Stimulated activated CD8-positive, alpha-beta memory T cell treated with anti-CD3 and anti-CD28 coated beads, Interleukin-7, amount 100 ng/mL, for 4 hours (primary cell): ENCODE results near the gene STEAP1B.
"Not testable (repeated sequence)": the region's sequence is repeated elsewhere in the genome, so short reads cannot be mapped to it uniquely, and the experiment has no call there.

Experiments
- DNase-seq, 2 donors: peaks; one replicate each; pipeline ENCODE4 v3.0.0-alpha.2; 2020; ENCODE audit warnings: low read depth in 2 of 2

STEAP1B gene

DNA sequence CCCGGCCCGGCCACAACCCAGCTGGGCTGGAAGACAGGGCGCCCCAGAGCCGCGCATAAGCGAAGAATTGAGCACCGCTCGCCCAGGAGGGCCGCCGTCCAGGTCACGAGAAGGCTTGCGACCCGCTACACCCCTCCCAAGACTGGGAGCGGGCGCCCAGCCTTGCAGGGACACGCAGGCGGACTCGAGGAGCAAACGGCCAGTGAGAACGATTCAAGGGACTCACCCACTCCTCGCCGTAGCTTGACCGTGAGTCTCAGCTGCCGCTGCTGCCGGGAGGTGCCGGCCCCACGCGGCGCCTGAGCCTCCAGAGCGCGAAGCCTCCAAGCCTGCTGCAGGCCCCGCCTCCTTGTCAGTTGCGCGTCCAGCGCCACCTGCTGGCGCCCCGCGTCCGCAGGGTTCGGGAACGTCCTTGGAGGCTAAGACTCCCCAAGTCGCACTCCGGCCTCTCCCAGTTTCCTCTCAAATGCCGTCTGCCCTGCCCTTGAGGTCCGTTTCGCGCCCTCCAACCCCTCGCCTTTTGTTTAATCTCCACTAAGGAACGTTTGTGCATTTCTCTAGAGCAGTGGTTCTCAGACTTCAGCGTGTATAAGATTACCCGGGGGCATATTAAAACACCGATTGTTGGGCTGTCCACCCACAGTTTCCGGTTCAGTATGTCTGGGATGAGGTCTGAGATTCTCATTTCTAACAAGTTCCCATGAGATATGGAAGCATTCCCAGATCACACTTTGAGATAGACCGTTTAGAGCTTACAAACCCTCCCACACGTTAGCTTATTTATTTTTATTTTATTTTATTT, at the start of gene STEAP1B:
TSS of gene STEAP1B (minus strand) at position 301 of the 802 bp plus-strand sequence. CDS start 5,333 bp downstream, outside the sequence.
- DNase-seq, result peak; percentile 52 to 68

DNA sequence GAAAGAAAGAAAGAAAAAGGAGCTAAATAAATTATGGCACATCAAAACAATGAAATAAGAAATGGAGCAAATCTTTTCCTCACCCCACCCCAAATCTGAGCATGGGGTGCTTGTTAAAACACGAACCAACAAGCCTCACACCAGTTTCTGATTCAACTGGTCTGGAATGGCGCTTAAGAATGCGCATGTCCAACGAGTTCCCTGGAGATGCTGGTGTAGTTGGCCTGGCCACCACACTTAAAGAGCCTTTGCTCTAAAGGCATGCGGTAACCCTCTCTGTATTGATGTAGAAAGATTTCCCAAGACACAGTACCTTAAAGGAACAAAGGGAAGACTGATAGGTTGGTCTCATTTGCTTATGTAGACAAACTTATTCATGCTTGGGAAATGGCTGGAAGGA, 49.1 kb upstream of the STEAP1B start:
- DNase-seq, result no peak

- no peak for DNase-seq
Measured at GRCh38 chr7:22548313-22548712, 48.3 kb upstream of the STEAP1B start.

GRCh38 chr7:22546769-22547168, 46.8 kb upstream of the STEAP1B start:
- DNase-seq, result no peak

GRCh38 chr7:22545529-22545928, 45.5 kb upstream of the STEAP1B start:
- DNase-seq, result no peak

GRCh38 chr7:22544245-22544644, 44.3 kb upstream of the STEAP1B start:
- DNase-seq, result no peak

- DNase-seq, result no peak
Measured at GRCh38 chr7:22543169-22543568, 43.2 kb upstream of the STEAP1B start.

DNA sequence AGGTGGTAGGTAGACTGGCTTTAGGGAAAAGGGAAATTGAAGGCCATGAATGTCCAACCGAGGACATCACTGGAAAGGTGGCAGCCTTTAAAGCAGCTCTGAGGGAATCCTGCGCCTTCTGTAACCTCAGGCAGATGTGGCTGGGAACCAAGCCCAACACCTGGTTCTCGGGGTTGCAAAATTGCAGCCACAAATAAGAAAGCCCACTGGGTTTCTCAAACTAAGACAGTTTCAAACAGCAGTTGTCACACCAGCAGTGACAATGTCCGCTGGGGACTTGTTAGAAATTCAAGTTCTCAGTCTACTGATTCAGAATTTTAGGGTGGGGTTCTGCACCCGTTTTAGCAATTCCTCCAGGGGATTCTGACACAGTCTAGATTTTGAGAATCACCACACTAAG, 42.7 kb upstream of the STEAP1B start:
- DNase-seq, result no peak

DNA sequence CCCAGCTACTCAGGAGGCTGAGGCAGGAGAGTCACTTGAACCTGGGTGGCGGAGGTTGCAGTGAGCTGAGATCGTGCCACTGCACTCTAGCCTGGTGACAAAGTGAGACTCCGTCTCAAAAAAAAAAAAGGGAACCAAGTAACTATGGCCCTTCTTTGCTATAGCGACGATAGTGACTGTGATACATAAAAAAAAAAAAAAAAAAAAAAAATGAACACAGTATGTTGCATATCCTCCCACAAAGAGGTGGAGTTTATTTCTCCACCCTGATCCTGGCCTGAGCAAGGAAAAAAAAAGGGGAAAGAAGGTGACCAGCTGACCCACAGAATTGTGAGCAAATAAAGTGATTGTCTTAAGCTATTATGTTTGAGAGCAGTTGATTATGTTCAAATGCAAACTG, 42.3 kb upstream of the STEAP1B start:
- no peak for DNase-seq

GRCh38 chr7:22541789-22542188, 41.8 kb upstream of the STEAP1B start:
- DNase-seq, result no peak

DNA sequence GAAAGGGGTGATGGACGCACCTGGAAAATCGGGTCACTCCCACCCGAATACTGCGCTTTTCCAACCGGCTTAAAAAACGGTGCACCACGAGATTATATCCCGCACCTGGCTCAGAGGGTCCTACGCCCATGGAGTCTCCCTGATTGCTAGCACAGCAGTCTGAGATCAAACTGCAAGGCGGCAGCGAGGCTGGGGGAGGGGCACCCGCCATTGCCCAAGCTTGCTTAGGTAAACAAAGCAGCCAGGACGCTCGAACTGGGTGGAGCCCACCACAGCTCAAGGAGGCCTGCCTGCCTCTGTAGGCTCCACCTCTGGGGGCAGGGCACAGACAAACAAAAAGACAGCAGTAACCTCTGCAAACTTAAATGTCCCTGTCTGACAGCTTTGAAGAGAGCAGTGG, 28.5 kb upstream of the STEAP1B start:
- not testable (repeated sequence) for DNase-seq

DNA sequence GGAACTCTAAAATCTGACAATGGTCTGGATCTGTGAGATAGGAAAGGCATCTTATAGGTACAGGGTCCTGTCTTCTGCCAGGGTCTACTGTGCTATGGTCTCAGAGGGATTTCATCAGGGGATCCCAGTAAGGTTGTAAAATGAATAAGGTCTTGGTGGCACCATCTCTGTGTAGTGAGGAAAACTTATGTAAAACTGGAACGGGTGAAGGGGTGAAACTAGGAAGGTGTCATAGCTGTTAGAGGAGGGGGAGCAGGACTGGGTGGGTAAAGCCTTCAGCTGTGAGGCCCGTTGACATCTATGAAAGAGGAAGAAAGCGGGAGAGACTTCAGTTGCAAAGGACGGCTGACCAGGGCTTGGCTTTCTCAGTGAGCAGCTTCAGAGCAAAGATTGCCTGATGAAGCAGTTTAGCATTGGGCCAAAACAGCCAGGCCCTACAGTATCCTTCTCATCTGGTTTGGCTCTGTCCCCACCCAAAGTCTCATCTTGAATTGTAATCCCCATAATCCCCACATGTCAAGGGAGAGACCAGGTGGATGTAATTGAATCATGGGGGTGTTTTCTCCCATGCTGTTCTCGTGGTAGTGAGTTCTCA, 24.5 kb upstream of the STEAP1B start:
- DNase-seq, result not testable (repeated sequence)

GRCh38 chr7:22523478-22524352, 23.7 kb upstream of the STEAP1B start:
- not testable (repeated sequence) for DNase-seq

- DNase-seq, result not testable (repeated sequence)
Measured at GRCh38 chr7:22519560-22519959, 19.6 kb upstream of the STEAP1B start.

DNA sequence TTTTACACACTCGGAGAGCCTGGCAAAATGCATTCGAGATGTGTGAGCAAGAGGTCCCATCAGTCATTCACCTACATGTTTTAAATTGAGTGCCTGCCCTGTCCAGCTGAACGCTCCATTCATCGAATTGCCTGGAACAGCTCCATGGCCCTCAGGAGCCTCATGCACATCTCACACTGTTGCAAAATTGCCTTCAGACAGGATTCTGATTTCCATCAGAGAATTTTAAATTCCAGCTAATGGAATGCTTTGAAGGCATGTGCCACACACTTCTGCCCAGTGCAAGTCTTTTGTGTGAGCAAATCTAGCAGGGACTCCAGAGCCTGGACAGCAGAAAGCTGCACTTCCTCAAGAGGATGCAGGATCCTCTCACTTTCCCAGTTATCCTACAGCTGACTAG, 17.0 kb upstream of the STEAP1B start:
- DNase-seq, result not testable (repeated sequence)

DNA sequence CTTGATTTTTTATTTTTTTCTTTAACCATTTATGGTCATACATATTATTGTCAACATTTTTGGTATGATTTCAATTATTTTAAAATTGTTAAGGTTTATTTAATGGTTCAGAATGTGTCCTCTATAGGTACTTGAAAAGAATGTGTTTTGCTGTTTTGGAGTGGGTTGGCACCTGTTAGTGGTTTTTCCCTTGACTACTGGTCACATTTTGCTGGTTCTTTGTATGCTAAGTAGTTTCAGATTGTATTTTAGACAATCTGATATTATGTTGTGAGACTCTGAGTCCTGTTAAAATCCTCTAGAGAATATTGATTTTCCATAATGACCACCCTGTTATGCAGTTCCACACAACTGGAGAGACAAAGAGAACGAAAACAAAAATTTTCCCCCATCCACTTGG, 15.0 kb upstream of the STEAP1B start:
- not testable (repeated sequence) for DNase-seq

- not testable (repeated sequence) for DNase-seq
Measured at GRCh38 chr7:22507320-22507719, 7.3 kb upstream of the STEAP1B start.

GRCh38 chr7:22506316-22507020, 6.5 kb upstream of the STEAP1B start:
- not testable (repeated sequence) for DNase-seq

- not testable (repeated sequence) for DNase-seq
Measured at GRCh38 chr7:22504519-22504918, 4.5 kb upstream of the STEAP1B start.

DNA sequence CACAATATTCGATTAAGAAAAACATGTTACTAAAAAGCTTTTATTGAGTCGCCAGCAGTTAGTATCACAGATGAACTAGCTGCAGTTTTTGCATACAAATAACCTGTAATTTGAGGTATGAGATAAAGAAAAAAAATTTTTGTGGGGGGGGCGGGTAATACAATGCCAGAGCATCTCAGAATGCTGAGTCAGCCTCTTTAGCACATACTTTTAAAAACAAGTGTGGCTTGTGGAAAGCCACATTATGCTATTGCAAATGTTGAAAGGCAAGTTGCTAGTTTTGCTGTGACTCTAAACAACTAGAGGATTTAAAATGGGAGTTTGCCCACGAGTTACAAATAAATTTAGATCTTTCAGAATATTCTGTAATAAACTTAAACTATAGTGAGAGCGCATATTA, 2.1 kb upstream of the STEAP1B start:
- DNase-seq, result not testable (repeated sequence)

DNA sequence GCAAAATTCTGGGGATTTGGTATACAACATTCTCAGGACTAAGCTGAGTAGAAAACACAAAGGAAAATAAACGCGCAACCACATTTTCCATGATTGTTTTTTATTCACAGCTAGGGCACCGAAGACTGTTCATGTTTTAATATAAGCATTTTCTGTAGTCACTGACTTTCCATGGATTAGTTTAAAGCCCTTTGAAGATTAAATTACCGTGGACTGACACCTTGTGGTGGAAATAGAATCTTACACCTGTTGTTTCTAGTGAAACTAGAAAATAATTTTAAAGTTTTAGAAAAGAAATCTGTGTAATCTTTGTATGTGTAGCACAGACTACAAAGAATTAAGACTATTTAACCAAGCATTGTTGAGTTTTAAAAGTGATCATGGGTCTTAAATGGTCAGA, 1.3 kb upstream of the STEAP1B start:
- DNase-seq, result not testable (repeated sequence)

DNA sequence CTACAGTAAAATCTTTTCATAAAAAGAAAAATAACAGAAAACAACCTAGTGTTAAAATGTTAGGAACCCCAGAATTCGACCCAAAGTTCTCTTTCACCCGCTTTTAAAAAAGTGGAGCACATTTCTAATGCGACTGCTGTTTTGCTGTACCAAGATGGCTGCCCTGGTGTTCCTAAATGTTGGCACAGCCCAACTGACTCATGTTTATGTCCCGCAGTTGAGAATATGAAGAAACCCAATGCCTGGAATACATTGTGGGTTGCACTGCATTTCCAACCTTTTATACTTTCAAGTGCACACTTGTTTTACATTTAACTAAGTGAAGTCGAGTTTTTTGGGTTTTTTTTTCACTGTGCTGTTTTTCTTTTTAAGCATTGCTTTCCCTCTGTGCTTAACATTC, 944 bp downstream of the STEAP1B start:
- no peak for DNase-seq
